HG03558 (cell line): ENCODE data around the gene CCDC73.

Source experiments
- ATAC-seq: cut with Tn5 transposase; IDR thresholded peaks from one replicate; pipeline ENCODE4 v1.9.1; 2021; ENCODE audit warnings: moderate number of reproducible peaks; ENCODE audit not compliant: unreplicated experiment; ENCODE audit errors: extremely low read depth

CCDC73 gene

GRCh38 chr11:32555895-32556294, 238.6 kb downstream of the CCDC73 start:
- ATAC-seq, result no peak

DNA sequence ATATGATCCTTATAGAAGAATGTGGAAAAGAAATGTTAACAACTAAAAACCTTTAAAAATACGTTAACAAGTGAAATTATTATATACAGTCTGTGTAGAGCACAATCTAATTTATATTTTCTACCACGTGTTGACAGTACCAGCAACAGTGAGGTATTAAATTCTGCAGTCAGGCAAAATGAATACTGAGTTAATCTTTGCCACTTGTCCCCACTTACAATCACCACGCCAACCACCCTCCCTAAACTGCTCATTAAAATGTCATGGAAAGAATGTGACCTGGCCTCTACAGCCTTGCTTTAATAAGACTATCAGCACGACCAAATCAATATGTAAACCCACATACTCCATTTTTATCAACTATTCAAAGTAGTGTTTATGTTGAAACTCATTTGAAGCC, 239.4 kb downstream of the CCDC73 start:
- ATAC-seq, result no peak
